Activated CD8-positive, alpha-beta T cell treated with anti-CD3 and anti-CD28 coated beads for 36 hours (primary cell): ENCODE results near the gene FILIP1L. TPM values are rescaled to one million over a fixed set of nuclear protein-coding genes. Genes with fewer than 3 reads are reported as not detected.

ENCODE experiments used
- ATAC-seq: fragments of 200-7000 bp; cut with Tn5 transposase; one replicate; pipeline ENCODE4 v1.10.0; 2021; ENCODE audit warnings: mild to moderate bottlenecking, moderate library complexity
- CTCF ChIA-PET: fragments of 350-600 bp; sonication (Branson Sonifier 250); formaldehyde crosslinking; loops from one replicate; lab custom pipeline; 2021; ENCODE audit warnings: antibody characterized with exemption; lab: Charles Lee
- POLR2A ChIA-PET: fragments of 350-600 bp; sonication (Branson Sonifier 250); formaldehyde crosslinking; loops from one replicate; lab custom pipeline; 2021; ENCODE audit warnings: antibody characterized with exemption; lab: Charles Lee
- DNase-seq: peaks from one replicate; pipeline ENCODE4 v3.0.0-alpha.2; 2020
- H3K27ac Mint-ChIP-seq: one replicate; pipeline ENCODE4 v1.8.0; 2021; ENCODE audit warnings: mild to moderate bottlenecking, mixed read lengths
- H3K27me3 Mint-ChIP-seq: one replicate; pipeline ENCODE4 v1.8.0; 2021; ENCODE audit warnings: mixed read lengths
- H3K36me3 Mint-ChIP-seq: one replicate; pipeline ENCODE4 v1.8.0; 2021; ENCODE audit warnings: low read depth, mixed read lengths
- H3K4me1 Mint-ChIP-seq: one replicate; pipeline ENCODE4 v1.8.0; 2021; ENCODE audit warnings: low read depth, mixed read lengths
- H3K4me3 Mint-ChIP-seq: one replicate; pipeline ENCODE4 v1.8.0; 2021; ENCODE audit warnings: mild to moderate bottlenecking, moderate library complexity, mixed read lengths
- H3K9me3 Mint-ChIP-seq: one replicate; pipeline ENCODE4 v1.8.0; 2021; ENCODE audit warnings: mixed read lengths
- CTCF ChIP-seq: fragments of 200-600 bp; IDR thresholded peaks from one replicate; pipeline ENCODE4 v1.8.0; 2022; ENCODE audit warnings: antibody characterized with exemption, mild to moderate bottlenecking
- intact Hi-C: fragments of 100-400 bp; cut with micrococcal nuclease; formaldehyde crosslinking; loops from one replicate; pipeline ENCODE4 v1.10.0; 2022
- total RNA-seq, 2 experiments: library from RNA; stranded (reverse); gene quantifications; one replicate each; pipeline ENCODE4 v1.2.3, GENCODE V29; 2021

Gene FILIP1L
- total RNA-seq, 2 experiments from 2014 or later: 0.11 to 0.13 TPM

GRCh38 chr3:99965681-99966408, 148.5 kb downstream of the FILIP1L start:
- intact Hi-C loops: no loop called here
- TF ChIP-seq CTCF: no peak
- no peak overlapping the region for H3K27ac Mint-ChIP-seq
- H3K4me1 Mint-ChIP-seq: peaks cover 31% of the 10 kb centered on the region
- ATAC-seq: no peak
- no peaks in the 10 kb centered on the region for H3K27me3 Mint-ChIP-seq
- POLR2A ChIA-PET: interaction anchor here (1.5 kb wide), 1 partner anchor 154 kb away, joined by 3 read pairs; no protein-coding TSS in a partner anchor
- H3K9me3 Mint-ChIP-seq: no peaks in the 10 kb centered on the region
- DNase-seq: no peak
- CTCF ChIA-PET: no interaction called here
- peaks cover 12% of the 10 kb centered on the region for H3K36me3 Mint-ChIP-seq
- H3K4me3 Mint-ChIP-seq: no peak overlapping the region

- POLR2A ChIA-PET: no interaction called here
- no peak for TF ChIP-seq CTCF
- H3K27me3 Mint-ChIP-seq: no peaks in the 10 kb centered on the region
These were observed 149.2 kb downstream of the FILIP1L start for GRCh38 chr3:99965077-99965476.

GRCh38 chr3:99962703-99963102, 151.6 kb downstream of the FILIP1L start:
- DNase-seq (no peak), ATAC-seq (no peak)
- CTCF ChIA-PET: no interaction called here
- no peaks in the 10 kb centered on the region for H3K27me3 Mint-ChIP-seq
- POLR2A ChIA-PET: no interaction called here
- no peak overlapping the region for H3K4me3 Mint-ChIP-seq
- intact Hi-C loops: no loop called here
- no peak overlapping the region for H3K27ac Mint-ChIP-seq
- no peaks in the 10 kb centered on the region for H3K9me3 Mint-ChIP-seq
- H3K4me1 Mint-ChIP-seq: peaks cover 14% of the 10 kb centered on the region
- no peak for TF ChIP-seq CTCF
- peaks cover 9% of the 10 kb centered on the region for H3K36me3 Mint-ChIP-seq

More at GRCh38 chr3:99965077-99965476, 149.2 kb downstream of the FILIP1L start:
- Mint-ChIP-seq H3K36me3 (peaks cover 12% of the 10 kb centered on the region), H3K27ac (no peak overlapping the region), H3K4me1 (peaks cover 26% of the 10 kb centered on the region), H3K9me3 (no peaks in the 10 kb centered on the region), H3K4me3 (no peak overlapping the region)
- ATAC-seq (peak; percentile 37), DNase-seq (no peak)
- CTCF ChIA-PET: no interaction called here
- intact Hi-C loops: no loop called here

GRCh38 chr3:99961756-99962515, 152.4 kb downstream of the FILIP1L start:
- Mint-ChIP-seq H3K4me1 (peaks cover 11% of the 10 kb centered on the region), H3K27me3 (no peaks in the 10 kb centered on the region), H3K27ac (no peak overlapping the region), H3K9me3 (no peaks in the 10 kb centered on the region), H3K36me3 (peaks cover 3% of the 10 kb centered on the region), H3K4me3 (no peak overlapping the region)
- DNase-seq (no peak), ATAC-seq (no peak)
- POLR2A ChIA-PET: no interaction called here
- no peak for TF ChIP-seq CTCF
- CTCF ChIA-PET: interaction anchor here (1.2 kb wide), 1 partner anchor 9 kb away, joined by 3 read pairs; no protein-coding TSS in a partner anchor
- intact Hi-C loops: no loop called here

GRCh38 chr3:99960941-99961340, 153.4 kb downstream of the FILIP1L start:
- POLR2A ChIA-PET: no interaction called here

More at GRCh38 chr3:99960941-99961340, 153.4 kb downstream of the FILIP1L start:
- H3K27me3 Mint-ChIP-seq: no peaks in the 10 kb centered on the region
- H3K4me3 Mint-ChIP-seq: no peak overlapping the region
- no peak overlapping the region for H3K27ac Mint-ChIP-seq
- peaks cover 11% of the 10 kb centered on the region for H3K4me1 Mint-ChIP-seq
- DNase-seq: no peak
- no peaks in the 10 kb centered on the region for H3K9me3 Mint-ChIP-seq
- H3K36me3 Mint-ChIP-seq: peaks cover 3% of the 10 kb centered on the region
- CTCF ChIA-PET: interaction anchor here (1.2 kb wide), 1 partner anchor 8 kb away, joined by 3 read pairs; no protein-coding TSS in a partner anchor
- TF ChIP-seq CTCF: no peak
- intact Hi-C loops: no loop called here
- no peak for ATAC-seq
